DMS114 treated with DMSO at 0.1 percent for 48 hours (cell line): ENCODE measurements around the gene KIAA0232.

Experiments used
- DNase-seq: peaks from one replicate; lab custom pipeline; 2025; ENCODE audit not compliant: unreplicated experiment; lab: John Stamatoyannopoulos, UW

The KIAA0232 gene

DNA sequence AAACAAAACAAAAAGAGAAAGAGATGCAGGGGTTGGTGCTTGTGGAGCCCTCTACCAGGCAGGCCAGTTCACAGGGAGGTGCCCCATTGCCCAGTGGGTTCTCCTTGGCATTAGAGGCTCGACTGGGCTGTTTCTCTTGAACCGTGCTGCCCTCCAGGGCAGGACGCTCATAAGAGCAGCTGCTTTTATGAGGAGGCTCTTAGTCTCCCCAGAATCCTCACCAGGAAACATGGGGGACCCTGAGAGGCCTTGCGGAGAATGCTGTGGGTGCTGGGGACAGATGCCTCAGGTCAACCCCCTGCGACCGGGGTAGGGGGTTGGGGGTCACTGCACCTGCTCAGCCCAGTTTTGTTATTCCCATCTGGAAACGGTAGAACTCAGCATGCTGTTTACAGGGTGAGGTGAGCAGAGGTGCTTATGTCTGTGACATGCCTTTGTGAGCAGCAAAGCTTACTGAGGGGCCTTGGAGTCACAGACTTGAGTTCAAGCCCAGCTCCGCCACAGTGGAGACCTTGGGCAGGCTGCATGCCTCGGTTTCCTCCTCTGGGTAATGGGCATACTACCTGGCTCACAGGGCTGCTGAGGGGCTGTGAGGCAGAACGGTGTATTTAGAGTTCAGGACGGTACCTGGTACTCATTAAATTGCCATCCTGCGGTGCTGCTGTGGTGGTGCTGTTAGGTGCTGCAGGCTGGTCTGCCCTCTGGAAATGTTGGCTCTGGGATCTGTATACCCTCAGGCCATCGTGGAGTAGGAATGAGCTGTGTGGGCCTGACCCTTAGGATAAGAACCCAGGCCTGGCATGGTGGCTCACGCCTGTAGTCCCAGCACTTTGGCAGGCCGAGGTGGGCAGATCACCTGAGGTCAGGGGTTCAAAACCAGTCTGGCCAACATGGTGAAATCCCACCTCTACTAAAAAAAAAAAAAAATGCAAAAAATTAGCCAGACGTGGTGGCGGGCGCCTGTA lies 132.8 kb downstream of the KIAA0232 start:
- DNase-seq, result no peak

DNA sequence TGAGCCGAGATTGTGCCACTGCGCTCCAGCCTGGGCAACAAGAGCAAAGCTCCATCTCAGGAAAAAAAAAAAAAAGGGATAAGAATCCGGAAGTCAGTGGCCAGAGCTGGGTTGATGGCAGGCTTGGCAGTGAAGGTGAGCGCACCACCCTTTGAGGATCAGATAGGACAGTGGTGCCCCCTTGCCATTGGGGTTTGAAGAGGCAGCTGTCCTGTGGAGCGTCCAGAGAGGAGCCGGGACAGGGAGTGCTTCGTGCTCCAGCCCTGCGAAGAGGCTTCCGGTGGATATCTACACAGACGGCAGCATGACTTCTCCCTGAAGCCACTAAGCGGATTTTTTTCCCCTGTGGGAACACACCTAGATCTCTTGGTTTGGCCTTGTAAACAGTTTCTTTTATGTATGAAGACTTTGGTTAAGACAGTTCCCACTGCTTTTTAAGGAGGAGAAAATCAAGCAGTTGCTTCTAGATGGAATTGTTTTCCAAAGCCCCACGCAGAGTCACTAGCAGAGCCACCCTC lies 133.6 kb downstream of the KIAA0232 start:
- DNase-seq, result no peak

DNA sequence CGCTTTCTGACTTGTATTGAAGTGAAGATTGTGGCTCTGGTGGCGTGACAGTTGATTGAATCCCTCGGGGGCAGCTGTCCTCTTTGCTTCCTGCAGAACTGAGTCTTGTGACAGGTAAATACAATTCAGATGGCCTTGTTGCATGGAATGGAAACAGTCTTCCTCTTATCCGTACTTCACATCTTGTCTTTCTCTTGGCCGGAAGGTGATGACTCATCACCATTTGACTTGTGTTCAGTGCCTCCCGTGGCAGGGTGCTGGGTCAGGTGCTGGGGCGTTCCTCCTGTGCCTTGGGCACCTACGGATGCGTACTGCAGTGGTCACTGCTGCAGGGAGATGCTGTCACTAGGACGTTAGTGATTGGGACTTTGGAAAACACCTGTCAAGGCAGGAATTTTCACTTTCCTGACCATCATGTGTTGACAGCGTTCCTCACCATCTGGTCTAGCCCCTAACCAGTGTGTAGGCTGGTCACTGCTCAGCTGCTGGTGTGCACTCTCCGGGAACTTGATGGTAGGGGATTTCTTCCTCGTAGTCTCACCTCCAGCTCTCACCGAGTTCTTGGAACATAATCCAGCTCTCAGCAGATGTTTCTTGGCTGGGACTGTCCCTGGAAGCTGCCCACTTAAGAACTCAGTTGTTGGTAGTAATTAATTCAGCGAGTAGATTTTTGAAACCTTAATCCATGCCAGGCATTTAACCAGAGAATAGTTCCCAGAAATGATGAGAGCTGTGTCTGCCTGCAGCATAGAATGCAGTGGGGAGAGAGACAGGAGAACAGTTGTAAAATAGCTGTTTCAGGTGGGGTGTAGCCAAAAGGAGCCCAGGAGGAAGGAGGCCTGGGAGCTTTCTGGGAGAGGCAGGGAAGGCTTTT lies 134.3 kb downstream of the KIAA0232 start:
- DNase-seq, result no peak

DNA sequence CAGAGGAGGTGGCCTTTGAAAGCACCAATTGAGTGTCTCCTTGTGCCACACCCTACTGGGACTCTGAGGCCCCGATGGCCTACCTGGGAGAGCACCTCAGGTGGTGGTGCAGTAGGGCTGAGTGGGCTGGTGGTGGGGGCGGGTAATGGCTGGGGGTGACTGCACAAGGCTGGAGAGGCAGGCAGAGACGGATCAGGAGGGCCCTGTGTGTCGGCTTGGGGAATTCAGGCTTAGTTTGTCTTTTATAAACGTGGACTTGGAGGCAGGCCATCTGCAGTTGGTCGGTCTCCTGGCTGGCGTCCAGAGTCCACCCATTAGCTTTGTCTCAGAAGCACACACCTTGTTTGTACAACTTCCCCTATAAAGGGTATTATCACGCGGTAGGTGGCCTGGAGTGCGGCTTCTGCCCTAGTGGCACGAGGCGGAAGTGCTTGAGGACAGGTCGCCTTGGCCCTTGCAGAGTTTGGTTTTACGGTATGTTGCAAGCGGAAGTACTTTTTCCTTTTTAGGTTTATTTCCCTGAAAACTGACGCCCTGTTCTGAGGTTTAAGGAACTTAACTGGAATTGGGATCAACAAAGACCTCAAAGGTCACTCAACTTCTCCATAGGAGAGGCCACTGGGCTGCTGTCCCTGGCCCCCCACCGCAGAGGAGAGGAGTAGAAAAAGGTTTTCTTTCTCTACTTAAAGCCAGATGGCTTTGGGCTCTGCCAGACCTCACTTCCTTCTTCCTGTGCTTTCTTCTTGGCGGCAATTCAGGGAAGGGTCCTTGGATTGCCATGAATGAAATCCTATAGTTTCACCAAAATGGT lies 135.1 kb downstream of the KIAA0232 start:
- no peak for DNase-seq

DNA sequence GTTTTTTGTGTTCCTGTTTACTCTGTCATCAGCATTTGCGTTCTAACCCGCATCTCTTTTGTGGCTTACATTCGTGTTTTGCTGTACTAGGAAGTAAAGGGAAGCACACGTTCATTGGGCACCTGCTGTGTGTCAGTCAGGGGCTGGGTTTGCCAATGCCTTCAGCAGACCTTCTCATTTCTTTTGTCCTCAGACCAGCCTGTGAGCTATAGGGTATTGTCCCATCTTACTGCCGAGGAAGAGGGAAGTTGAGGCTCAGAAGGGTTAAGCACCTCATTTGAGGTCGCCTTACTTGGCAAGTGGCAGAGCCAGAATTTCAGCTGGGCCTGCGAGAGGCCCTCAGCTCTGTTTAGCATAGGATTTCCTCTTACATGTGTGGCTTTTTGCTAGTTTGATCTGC lies 135.8 kb downstream of the KIAA0232 start:
- DNase-seq, result no peak

DNA sequence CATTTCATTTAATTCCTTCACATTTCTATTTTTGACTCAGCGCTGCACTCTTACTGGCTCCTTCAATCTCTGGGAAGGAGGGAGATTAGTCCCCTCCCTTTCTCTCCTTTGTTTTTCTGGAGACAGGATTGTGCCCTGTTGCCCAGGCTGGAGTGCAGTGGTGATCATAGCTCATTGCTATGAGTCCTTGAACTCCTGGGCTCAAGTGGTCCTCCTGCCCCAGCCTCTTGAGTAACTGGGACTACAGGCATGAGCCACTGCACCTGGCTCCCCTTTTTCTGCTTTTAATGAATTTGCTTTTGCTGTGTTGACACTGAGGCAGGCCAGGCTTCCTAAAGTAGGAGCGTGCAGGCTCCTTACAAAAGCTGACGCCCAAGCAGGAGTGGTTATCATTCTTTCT lies 137.6 kb downstream of the KIAA0232 start:
- DNase-seq, result no peak

DNA sequence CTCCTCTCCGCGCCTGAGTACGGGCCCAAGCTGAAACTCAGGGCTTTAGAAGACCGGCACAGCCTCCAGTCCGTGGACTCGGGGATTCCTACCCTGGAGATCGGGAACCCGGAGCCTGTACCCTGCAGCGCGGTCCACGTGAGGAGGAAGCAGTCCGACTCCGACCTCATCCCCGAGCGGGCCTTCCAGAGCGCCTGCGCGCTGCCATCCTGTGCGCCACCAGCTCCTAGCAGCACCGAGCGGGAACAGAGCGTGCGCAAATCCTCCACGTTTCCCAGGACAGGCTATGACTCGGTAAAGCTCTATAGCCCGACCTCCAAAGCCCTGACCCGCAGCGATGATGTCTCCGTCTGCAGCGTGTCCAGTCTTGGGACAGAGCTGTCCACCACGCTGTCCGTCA lies 141.0 kb downstream of the KIAA0232 start:
- DNase-seq, result no peak

DNA sequence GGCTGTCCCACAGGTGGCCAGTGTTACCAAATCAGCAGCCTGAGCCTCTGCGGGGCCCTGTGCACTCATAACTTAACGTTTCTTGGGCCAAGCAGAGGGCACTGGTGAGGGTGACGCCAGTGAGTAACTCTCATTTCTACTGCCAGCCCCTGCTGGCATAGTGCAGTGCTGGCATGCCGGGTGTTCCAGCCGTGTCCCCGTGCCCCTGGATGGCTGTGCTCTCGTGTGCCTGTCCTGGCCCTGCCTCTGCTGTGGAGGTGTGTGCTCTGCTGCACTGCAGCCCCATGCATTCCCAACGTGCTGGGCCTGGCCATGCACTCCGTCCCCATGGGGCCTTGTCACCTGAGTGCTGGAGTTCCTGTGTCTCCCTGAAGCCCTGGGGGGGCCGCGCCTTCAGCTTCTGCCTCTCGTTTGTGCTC lies 141.8 kb downstream of the KIAA0232 start:
- no peak for DNase-seq

DNA sequence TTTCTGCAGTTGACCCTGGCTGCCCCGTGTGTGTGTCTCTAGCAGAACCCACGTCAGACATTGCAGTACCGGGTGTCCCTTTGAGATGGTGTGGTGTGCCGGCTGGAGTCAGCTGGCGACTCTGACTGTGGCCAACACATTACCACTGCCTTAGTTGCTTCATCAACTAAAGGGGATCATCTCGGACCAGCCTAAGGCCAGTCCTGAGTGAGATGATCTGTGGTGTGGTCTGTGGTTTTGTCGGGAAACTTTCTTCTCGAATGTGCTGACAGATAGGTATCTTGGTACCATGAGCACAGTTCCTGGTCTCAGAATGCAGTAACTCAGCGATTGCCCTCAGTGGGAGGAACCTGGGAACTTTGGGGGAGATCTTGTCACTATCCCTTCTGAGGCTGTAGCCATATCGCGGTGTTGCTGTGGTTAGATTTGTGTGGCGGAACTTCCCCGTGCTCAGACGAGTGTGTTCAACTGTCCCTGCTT lies 142.9 kb downstream of the KIAA0232 start:
- DNase-seq, result no peak

DNA sequence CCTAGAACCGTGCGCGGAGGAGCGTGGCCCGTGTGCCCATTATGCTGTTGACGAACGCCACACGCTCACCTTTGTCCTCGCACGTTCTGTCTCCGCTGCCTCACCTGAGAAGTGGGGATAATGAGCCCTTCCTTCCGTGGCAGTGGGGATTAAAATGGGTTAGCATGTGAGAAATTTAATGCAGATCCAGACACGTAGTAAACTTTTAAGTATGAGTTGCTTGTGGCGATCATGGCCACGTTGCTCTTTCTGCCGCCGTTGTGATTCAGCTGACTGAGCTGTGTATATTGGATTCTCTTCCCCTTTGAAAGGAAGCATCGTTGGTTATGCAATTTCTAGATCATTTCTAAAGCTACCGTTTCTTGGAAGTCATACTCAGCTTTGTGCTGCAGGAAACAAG lies 143.6 kb downstream of the KIAA0232 start:
- DNase-seq, result no peak

DNA sequence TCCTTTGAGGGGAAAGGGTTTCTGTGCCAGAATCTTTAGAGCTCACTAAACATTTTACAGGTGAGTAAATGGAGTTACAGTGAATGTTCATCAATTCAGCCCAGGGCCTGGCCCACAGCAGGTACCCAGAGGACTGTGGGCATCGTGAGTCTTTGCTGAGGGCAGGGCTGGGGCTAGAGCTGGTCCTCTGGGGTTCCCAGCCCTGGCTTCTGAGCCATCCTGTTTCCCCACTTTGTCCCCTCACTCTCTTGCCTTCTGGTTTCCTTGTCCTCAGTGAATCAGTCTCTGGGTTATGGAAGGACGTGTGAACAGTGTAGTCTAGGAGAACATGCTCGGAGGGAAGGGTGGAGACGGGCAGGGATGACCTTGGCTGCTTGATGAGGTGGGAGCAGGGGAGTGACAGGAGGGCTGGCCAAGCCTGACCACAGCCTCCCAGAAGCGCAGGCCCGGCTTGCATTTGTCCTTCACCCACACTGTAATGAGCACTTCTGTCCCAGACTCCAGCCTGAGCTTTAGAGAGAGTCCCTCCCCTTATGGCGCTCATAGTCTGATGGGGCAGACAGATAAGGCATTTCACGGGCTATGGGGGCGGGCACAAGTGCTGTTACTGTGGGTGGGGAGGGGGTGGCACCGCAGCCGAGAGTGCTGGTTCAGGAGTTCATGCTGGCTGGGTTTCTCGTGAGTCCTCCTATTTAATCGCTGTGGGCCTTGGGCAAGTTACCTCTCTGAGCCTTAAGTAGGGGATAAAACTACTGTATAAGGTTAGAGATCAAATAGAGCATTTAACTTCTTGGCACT lies 144.4 kb downstream of the KIAA0232 start:
- no peak for DNase-seq

DNA sequence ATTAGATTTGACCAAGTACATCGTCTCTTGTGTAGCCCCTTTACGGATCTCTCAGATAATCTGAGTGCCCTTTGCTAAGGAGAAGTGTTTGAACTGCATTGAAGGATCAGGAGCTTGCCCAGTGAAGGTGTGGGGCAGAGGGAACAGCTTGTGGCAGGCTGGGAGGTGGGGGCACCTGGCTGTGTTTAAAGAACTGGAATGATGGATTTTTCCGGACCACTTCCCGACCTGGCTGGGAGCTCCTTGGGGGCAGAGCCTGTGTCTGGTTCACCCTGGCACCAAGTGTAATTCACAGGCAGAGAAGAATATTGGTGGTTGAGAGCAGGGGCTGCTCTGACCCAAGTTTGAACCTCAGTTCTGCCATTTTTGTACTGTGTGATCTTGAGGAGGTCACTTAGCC lies 145.6 kb downstream of the KIAA0232 start:
- DNase-seq, result no peak

DNA sequence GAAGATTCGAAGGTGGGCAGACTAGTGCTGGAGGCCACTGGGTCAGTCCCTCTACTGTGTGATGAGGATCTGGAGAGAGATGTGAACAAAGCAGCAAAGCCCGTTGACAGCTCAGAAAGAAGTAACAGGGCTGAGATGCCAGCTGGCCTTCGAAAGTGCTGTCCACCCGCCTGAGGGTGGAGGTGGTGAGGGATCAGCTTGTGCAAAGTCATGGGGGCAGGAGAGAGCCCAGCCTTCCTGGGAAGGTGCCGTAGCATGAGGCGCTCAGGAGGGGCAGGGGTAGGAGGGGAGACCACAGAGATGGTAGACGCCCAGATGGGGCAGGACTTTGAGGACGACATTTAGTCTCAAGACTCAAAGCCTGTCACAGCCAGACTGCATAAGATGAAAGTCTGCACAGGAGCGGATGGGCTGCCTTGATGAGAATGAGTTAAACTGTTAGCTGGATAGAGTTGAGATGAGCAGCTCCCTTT lies 146.8 kb downstream of the KIAA0232 start:
- DNase-seq, result no peak

DNA sequence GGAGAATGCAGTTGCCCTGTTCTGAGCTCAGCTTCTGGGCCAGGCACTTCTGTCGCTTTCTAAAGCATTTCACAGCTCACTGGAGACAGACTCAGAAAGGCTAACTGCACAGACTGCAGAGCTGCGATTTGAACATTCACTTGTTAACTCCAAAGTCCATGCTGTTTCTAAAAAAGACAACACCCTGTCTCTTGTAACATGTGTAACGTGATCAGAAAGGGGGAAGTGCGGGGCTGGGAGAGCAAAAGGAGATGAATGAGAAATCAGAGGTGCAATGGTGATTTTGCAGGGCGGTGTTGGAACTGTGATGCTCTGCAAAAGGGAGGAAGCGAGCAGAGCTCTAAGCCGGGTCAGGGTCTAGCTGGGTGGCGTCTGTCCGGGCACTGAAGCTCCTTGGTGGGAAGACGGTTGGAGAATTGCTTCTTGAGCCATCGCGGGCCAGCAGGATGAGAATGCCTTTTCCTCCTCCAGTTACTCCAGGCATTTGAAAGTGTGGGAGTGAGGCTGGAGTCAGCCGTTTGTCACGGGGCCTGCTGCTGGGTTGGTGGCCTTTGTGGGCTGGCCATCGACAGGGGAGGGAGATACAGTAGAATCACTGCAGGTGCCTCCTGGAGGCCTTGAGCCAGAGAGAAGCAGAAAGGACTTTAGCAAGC lies 147.4 kb downstream of the KIAA0232 start:
- no peak for DNase-seq

DNA sequence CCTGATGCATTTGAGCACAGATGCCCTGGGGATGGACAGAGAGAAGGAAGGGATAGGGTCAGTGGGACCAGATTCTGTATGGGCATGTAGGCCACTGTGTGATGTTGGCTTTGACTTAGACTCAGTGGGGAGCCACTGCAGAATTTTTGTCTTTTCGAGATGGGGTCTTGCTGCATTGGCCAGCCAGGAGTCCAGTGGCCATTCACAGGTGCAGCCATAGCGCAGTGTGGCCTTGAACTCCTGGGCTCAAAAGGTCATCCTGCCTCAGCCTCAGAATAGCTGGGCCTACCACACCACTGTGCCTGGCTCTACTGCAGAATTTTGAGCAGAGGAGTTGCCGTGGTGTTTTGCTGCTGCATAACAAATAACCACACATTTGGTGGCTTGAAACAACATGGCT lies 149.9 kb downstream of the KIAA0232 start:
- no peak for DNase-seq

DNA sequence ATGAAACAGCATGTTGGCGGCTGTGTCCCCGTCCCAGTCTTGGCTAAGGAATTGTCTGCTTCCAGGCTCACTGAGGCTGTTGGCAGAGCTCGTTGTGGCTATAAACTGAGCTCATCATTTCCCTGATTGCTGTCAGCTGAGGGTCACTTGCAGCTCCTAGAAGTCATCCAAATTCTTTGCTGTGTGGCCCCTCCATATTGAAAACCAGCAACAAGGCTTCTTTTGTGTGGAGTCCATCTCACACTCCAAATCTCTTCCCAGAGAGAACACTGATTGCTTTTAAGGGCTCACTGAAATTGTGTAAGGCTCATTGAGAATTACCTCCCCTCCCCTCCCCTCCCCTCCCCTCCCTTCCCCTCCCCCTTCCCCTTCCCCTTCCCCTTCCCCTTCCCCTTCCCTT lies 150.4 kb downstream of the KIAA0232 start:
- DNase-seq, result no peak
